GM12878 (cell line): Measurements from ENCODE around the gene CCDC88C. TPM values are rescaled to one million over a fixed set of nuclear protein-coding genes. Genes with fewer than 3 reads are reported as not detected.

Experiments
- ATF3 ChIP-seq: IDR thresholded peaks from 2 replicates; pipeline ENCODE4 v1.6.1; 2011; ENCODE audit warnings: low read depth, mild to moderate bottlenecking, low read length, moderate library complexity, borderline replicate concordance; ENCODE audit errors: extremely low read depth
- BCL11A ChIP-seq: IDR thresholded peaks from 2 replicates; pipeline ENCODE4 v1.6.1; 2011; ENCODE audit warnings: low read depth, low read length
- BHLHE40 ChIP-seq, 2 experiments: fragments of 450-650 bp in 1 of 2; IDR thresholded peaks; 2 replicates each; pipeline ENCODE4 v1.6.1; 2011 to 2017; ENCODE audit warnings: low read depth in 2 of 2, borderline replicate concordance in 1 of 2, improper control_type of control experiment in 1 of 2, low read length in 1 of 2, mild to moderate bottlenecking in 1 of 2
- BMI1 ChIP-seq: fragments of 450-650 bp; IDR thresholded peaks from 2 replicates; pipeline ENCODE4 v1.6.1; 2016; ENCODE audit warnings: mild to moderate bottlenecking, moderate library complexity, borderline replicate concordance
- CUX1 ChIP-seq: IDR thresholded peaks from 2 replicates; pipeline ENCODE4 v1.6.1; 2012; ENCODE audit warnings: improper control_type of control experiment, low read depth, low read length; ENCODE audit not compliant: insufficient replicate concordance
- FOS ChIP-seq: IDR thresholded peaks from 3 replicates; pipeline ENCODE4 v1.6.1; 2011; ENCODE audit warnings: borderline replicate concordance; ENCODE audit not compliant: insufficient read length; ENCODE audit errors: extremely low read depth
- FOXM1 ChIP-seq: IDR thresholded peaks from 2 replicates; pipeline ENCODE4 v1.6.1; 2012; ENCODE audit warnings: low read depth, mild to moderate bottlenecking, inconsistent platforms, low read length, moderate library complexity
- GATAD2B ChIP-seq: fragments of 450-650 bp; conservative IDR thresholded peaks from 2 replicates; pipeline ENCODE4 v1.6.1; 2017; ENCODE audit warnings: low read depth, mild to moderate bottlenecking, moderate library complexity
- IKZF2 ChIP-seq, 2 experiments: fragments of 450-650 bp; IDR thresholded peaks; 2 replicates each; pipeline ENCODE4 v1.6.1; 2017; ENCODE audit warnings: mild to moderate bottlenecking in 2 of 2, moderate library complexity in 2 of 2
- IRF4 ChIP-seq: IDR thresholded peaks from 2 replicates; pipeline ENCODE4 v1.6.1; 2011; ENCODE audit warnings: low read depth, low read length
- KAT2A ChIP-seq: conservative IDR thresholded peaks from 2 replicates; pipeline ENCODE4 v1.6.1; 2011; ENCODE audit warnings: low read depth, low read length; ENCODE audit not compliant: control insufficient read depth
- MAX ChIP-seq: IDR thresholded peaks from 2 replicates; pipeline ENCODE4 v1.6.1; 2012; ENCODE audit warnings: low read depth, low read length, improper control_type of control experiment
- MTA3 ChIP-seq: IDR thresholded peaks from 2 replicates; pipeline ENCODE4 v1.6.1; 2012; ENCODE audit warnings: low read length, inconsistent platforms, borderline replicate concordance
- MXI1 ChIP-seq: fragments of 150-350 bp; IDR thresholded peaks from 2 replicates; pipeline ENCODE4 v1.6.1; 2011; ENCODE audit warnings: low read depth, mild to moderate bottlenecking, inconsistent platforms, low read length, improper control_type of control experiment
- MYC ChIP-seq: IDR thresholded peaks from 2 replicates; pipeline ENCODE4 v1.6.1; 2011; ENCODE audit warnings: mild to moderate bottlenecking, low read length, moderate library complexity, inconsistent platforms; ENCODE audit not compliant: insufficient read depth, insufficient replicate concordance, insufficient read length, severe bottlenecking
- NFXL1 ChIP-seq: fragments of 450-650 bp; IDR thresholded peaks from 2 replicates; pipeline ENCODE4 v1.6.1; 2017; ENCODE audit warnings: antibody characterized with exemption, mild to moderate bottlenecking, borderline replicate concordance
- NR2C2 ChIP-seq: IDR thresholded peaks from 2 replicates; pipeline ENCODE4 v1.6.1; 2011; ENCODE audit warnings: borderline replicate concordance, low read depth; ENCODE audit not compliant: control insufficient read depth, insufficient read length
- NR2F1 ChIP-seq: fragments of 450-650 bp; conservative IDR thresholded peaks from 2 replicates; pipeline ENCODE4 v1.6.1; 2017; ENCODE audit warnings: mild to moderate bottlenecking
- PAX5 ChIP-seq: IDR thresholded peaks from 2 replicates; pipeline ENCODE4 v1.6.1; 2011; ENCODE audit warnings: low read depth, low read length, borderline replicate concordance
- SIN3A ChIP-seq: IDR thresholded peaks from 2 replicates; pipeline ENCODE4 v1.6.1; 2012; ENCODE audit warnings: low read depth, low read length, improper control_type of control experiment
- SREBF1 ChIP-seq: IDR thresholded peaks from 2 replicates; pipeline ENCODE4 v1.6.1; 2012; ENCODE audit warnings: mild to moderate bottlenecking, low read length
- STAT3 ChIP-seq: IDR thresholded peaks from 2 replicates; pipeline ENCODE4 v1.6.1; 2011; ENCODE audit warnings: low read depth, low read length, improper control_type of control experiment
- TBL1XR1 ChIP-seq: IDR thresholded peaks from 2 replicates; pipeline ENCODE4 v1.6.1; 2012; ENCODE audit warnings: low read depth, low read length, improper control_type of control experiment
- TCF12 ChIP-seq: IDR thresholded peaks from 2 replicates; pipeline ENCODE4 v1.6.1; 2011; ENCODE audit warnings: low read depth, mild to moderate bottlenecking, low read length
- WRNIP1 ChIP-seq: IDR thresholded peaks from 2 replicates; pipeline ENCODE4 v1.6.1; 2011; ENCODE audit warnings: low read depth, low read length, improper control_type of control experiment, borderline replicate concordance
- ZNF384 ChIP-seq: IDR thresholded peaks from 2 replicates; pipeline ENCODE4 v1.6.1; 2012; ENCODE audit warnings: low read depth, mild to moderate bottlenecking, low read length, improper control_type of control experiment, borderline replicate concordance
- polyA plus RNA-seq, 11 experiments: library from polyadenylated mRNA; depleted of rRNA in 4 of 11; unstranded in 6 of 11; stranded (reverse) in 5 of 11; fragments of >200 nt; fragmentation: Nextera tagmentation in 4 of 11; fragmentation: Illumina TruSeq in 1 of 11; extraction: Ambion mirVana in 4 of 11; extraction: Trizol in 1 of 11; gene quantifications; 1 replicate in 1 of 11; 2 replicates in 10 of 11; pipeline versions ENCODE4 v1.2.1 to v1.2.3, GENCODE V29; 2011 to 2016; ENCODE audit warnings: inconsistent platforms in 2 of 11, missing spikeins in 2 of 11, low read depth in 1 of 11
- total RNA-seq, 4 experiments: library from RNA; depleted of rRNA in 3 of 4; stranded (reverse); fragments of >200 nt in 3 of 4; fragmentation: Illumina TruSeq in 1 of 4; extraction: Trizol in 1 of 4; gene quantifications; 2 replicates each; pipeline versions ENCODE4 v1.2.1 to v1.2.3, GENCODE V29; 2013 to 2021

CCDC88C gene
- total and polyA plus RNA-seq, 10 of the 15 experiments (the other 5 are each of a cell fraction or from before 2014, with no cell fraction given) = 4.0 to 79.6 (median 36.6) TPM

GRCh38 chr14:91356181-91356763, 61.3 kb downstream of the CCDC88C start (continued):
- TF ChIP-seq GATAD2B (peak; percentile 76; the same call in 1 of the 2 replicates), MTA3 (no peak), BCL11A (0 out of 2 replicates have a peak, but pooled peaks have one; percentile 40), PAX5 (peak; percentile 76), NFXL1 (no peak), ATF3 (no peak), ZNF384 (peak; percentile 79), TBL1XR1 (peak; percentile 59; the same call in 1 of the 2 replicates), CUX1 (peak; percentile 68), FOXM1 (peak; percentile 71; the same call in 1 of the 2 replicates), BMI1 (no peak), FOS (no peak), MYC (no peak), NR2F1 (peak; percentile 31; the same call in 1 of the 2 replicates), KAT2A (no peak), TCF12 (peak; percentile 71), MAX (no peak), SREBF1 (no peak), IKZF2 (IDR thresholded peaks at IDR 0.05) (peak in 1 of 2 experiments; percentile 85), NR2C2 (no peak), BHLHE40 (IDR thresholded peaks at IDR 0.05; ENCODE audit: borderline replicate concordance in 1 of 2, low read depth in 2 of 2, low read length in 1 of 2) (0 out of 4 replicates have a peak, but pooled peaks of 1 of the 2 experiments have one; percentile 5), WRNIP1 (no peak), SIN3A (0 out of 2 replicates have a peak, but pooled peaks have one; percentile 52), STAT3 (no peak), MXI1 (peak; percentile 79), IRF4 (no peak)
